ENCODE measurements around the gene SLC18A2. TPM values are rescaled to one million over a fixed set of nuclear protein-coding genes. Genes with fewer than 3 reads are reported as not detected.

The SLC18A2 gene
- polyA plus RNA-seq (2011; rRNA removed) (not detected in 2 replicates), polyA minus RNA-seq (2011; rRNA and poly(A)+ RNA removed) (not detected in 2 replicates)

DNA sequence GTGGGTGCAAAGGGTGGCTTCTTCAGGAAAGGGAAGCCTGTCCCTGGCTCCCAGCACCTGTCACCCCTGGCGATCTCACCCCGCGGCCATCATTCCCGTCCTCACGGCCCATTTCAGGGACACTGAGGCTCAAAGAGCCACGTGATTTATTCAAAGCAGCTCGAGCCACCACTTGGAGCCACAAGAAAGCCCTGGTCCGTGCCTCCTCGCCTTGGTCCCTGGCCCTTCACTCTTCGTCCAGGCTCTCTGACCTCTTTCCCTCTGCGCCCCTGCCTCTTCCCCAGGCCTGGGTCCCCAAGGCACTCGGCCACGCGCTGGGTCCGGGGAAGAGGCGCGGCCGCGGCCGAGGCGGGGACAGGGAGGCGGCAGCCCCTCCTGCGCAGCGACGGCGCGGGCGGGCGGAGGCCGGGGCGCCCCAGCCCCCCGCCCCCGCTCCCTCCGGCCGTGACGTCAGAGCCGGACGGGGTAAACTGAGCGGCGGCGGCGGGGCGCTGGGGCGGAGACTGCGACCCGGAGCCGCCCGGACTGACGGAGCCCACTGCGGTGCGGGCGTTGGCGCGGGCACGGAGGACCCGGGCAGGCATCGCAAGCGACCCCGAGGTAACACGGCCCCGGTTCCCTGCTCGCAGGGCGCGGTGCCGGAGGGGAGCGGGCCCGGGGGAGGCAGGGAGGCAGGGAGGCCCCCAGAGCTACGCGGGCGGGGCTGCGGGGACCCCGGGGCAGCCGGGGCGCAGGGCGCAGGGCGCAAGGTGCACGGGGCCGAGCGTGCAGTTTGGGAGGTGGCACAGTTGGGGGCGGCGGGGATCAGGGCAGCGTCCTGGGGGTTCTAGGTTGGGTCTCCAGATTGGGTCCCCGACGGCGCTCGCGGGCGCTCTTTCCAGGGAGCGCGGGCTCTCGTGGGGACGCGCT, at the start of gene SLC18A2:
Gene SLC18A2, plus strand, starts transcription at position 494 of the 909 bp plus-strand sequence. CDS start 580 bp downstream, outside the sequence.
- no peaks in the 10 kb centered on the region for H3K36me3 ChIP-seq (ENCODE audit: control insufficient read depth, insufficient read depth, low read length)
- H3K4me3 ChIP-seq (ENCODE audit: low read depth, low read length): no peak within 1 kb of the TSS
- POLR2A ChIA-PET: no interaction called here
- peaks cover 8% of the 10 kb centered on the region for H3K27me3 ChIP-seq (ENCODE audit: control insufficient read depth, insufficient read depth, low read length)
- DNase-seq (ENCODE audit: low read depth): no peak
- CTCF ChIA-PET: interaction anchor here (1.6 to 2.3 kb wide), 2 partner anchors 24 to 80 kb away, joined by 4 to 11 read pairs; no protein-coding TSS in a partner anchor
- TF ChIP-seq, protein P1, sequence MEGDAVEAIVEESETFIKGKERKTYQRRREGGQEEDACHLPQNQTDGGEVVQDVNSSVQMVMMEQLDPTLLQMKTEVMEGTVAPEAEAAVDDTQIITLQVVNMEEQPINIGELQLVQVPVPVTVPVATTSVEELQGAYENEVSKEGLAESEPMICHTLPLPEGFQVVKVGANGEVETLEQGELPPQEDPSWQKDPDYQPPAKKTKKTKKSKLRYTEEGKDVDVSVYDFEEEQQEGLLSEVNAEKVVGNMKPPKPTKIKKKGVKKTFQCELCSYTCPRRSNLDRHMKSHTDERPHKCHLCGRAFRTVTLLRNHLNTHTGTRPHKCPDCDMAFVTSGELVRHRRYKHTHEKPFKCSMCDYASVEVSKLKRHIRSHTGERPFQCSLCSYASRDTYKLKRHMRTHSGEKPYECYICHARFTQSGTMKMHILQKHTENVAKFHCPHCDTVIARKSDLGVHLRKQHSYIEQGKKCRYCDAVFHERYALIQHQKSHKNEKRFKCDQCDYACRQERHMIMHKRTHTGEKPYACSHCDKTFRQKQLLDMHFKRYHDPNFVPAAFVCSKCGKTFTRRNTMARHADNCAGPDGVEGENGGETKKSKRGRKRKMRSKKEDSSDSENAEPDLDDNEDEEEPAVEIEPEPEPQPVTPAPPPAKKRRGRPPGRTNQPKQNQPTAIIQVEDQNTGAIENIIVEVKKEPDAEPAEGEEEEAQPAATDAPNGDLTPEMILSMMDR (IDR thresholded peaks at IDR 0.05; ENCODE audit: insufficient read depth, low read depth, low read length): no peak

DNA sequence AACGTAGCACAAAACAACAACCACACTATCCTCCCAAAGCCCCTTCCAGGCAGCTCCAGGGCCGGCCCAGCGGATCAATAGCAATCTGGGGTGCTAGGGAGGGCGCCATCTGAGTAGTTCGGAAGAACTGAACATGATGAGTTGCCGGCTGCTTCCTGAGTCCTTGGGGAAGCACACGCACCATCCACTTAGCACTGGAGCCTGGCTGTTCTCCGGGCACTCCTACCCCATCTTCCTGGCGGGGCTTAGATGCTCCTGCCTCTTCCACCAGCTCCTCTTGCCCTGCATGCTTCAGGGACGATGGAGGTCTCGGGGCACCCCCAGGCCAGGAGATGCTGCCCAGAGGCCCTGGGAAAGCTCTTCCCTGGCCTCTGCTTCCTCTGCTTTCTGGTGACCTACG, 43.7 kb upstream of the SLC18A2 start, which contains the start of gene KCNK18:
Gene KCNK18, plus strand, starts transcription at position 301 of the 400 bp plus-strand sequence. Its CDS starts 0 bp downstream, at position 301.
- ChIA-PET CTCF (interaction anchor here (0.5 to 1.6 kb wide), 4 partner anchors 17 to 400 kb away, joined by 3 to 5 read pairs (median 4); no protein-coding TSS in a partner anchor), POLR2A (no interaction called here)
- TF ChIP-seq, protein P1 (IDR thresholded peaks at IDR 0.05; ENCODE audit: insufficient read depth, low read depth, low read length): no peak
- H3K27me3 ChIP-seq (ENCODE audit: control insufficient read depth, insufficient read depth, low read length): no peaks in the 10 kb centered on the region
- no peak for DNase-seq (ENCODE audit: low read depth)
- no peaks in the 10 kb centered on the region for H3K36me3 ChIP-seq (ENCODE audit: control insufficient read depth, insufficient read depth, low read length)
- no peak within 1 kb of the TSS for H3K4me3 ChIP-seq (ENCODE audit: low read depth, low read length)

- POLR2A ChIA-PET: no interaction called here
- Histone ChIP-seq H3K36me3 (ENCODE audit: control insufficient read depth, insufficient read depth, low read length) (no peaks in the 10 kb centered on the region), H3K27me3 (ENCODE audit: control insufficient read depth, insufficient read depth, low read length) (no peaks in the 10 kb centered on the region), H3K4me3 (ENCODE audit: low read depth, low read length) (no peak overlapping the region)
- CTCF ChIA-PET: interaction anchor here (1.2 to 1.6 kb wide), 2 partner anchors 30 to 401 kb away, joined by 4 to 5 read pairs; no protein-coding TSS in a partner anchor
- TF ChIP-seq, protein P1 (IDR thresholded peaks at IDR 0.05; ENCODE audit: insufficient read depth, low read depth, low read length): no peak
- DNase-seq (ENCODE audit: low read depth): no peak
Measured at GRCh38 chr10:117198088-117198487, 42.8 kb upstream of the SLC18A2 start.

DNA sequence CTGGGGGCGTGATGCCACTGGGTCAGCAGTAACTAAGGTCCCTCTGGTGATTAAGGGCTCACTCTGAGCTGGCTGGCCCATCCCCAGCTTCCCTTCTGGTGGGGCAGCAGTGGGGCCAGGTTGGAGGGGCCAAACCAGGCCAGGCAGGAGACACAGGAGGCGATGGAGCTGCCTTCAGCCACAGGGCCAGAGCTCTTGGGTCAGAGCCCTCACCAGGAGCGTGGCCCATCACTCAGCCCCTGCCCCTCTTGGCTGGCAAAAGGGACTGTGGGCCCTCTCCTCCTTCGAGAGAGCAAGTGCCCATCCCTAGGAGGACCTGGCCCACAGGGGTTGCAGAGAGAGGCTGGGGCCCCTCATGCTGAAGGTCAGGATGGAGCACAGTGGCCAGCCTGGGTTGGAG, 39.1 kb upstream of the SLC18A2 start:
- Histone ChIP-seq H3K36me3 (ENCODE audit: control insufficient read depth, insufficient read depth, low read length) (no peaks in the 10 kb centered on the region), H3K4me3 (ENCODE audit: low read depth, low read length) (no peak overlapping the region), H3K27me3 (ENCODE audit: control insufficient read depth, insufficient read depth, low read length) (no peaks in the 10 kb centered on the region)
- POLR2A ChIA-PET: no interaction called here
- CTCF ChIA-PET: interaction anchor here (0.8 to 1.0 kb wide), 2 partner anchors 25 to 27 kb away, joined by 3 read pairs; no protein-coding TSS in a partner anchor
- TF ChIP-seq, protein P1 (IDR thresholded peaks at IDR 0.05; ENCODE audit: insufficient read depth, low read depth, low read length): no peak
- DNase-seq (ENCODE audit: low read depth): no peak

DNA sequence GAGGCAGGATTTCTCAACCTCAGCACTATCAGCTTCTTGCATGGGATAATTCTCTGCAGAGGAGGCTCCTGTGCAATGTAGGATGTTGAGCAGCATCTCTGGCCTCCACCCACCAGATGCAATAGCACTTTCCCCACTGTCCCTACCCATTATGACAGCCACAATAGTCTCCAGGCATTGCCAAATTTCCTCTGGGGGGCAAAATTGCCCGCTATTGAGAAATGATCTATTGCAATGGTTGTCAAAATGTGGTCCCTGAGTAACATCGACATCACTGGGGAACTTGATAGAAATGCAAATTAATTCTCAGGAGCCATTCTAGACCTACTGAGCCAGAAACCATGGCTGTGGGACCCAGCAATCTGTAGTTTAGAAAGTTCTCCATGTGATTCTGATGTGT, 36.6 kb upstream of the SLC18A2 start:
- CTCF ChIA-PET: interaction anchor here (1.4 to 1.7 kb wide), 2 partner anchors 12 to 14 kb away, joined by 3 to 8 read pairs; no protein-coding TSS in a partner anchor
- POLR2A ChIA-PET: no interaction called here
- no peaks in the 10 kb centered on the region; the same call in 1 of the 2 replicates for H3K27me3 ChIP-seq (ENCODE audit: control insufficient read depth, insufficient read depth, low read length)
- H3K4me3 ChIP-seq (ENCODE audit: low read depth, low read length): no peak overlapping the region
- TF ChIP-seq, protein P1 (IDR thresholded peaks at IDR 0.05; ENCODE audit: insufficient read depth, low read depth, low read length): no peak
- no peaks in the 10 kb centered on the region for H3K36me3 ChIP-seq (ENCODE audit: control insufficient read depth, insufficient read depth, low read length)
- no peak for DNase-seq (ENCODE audit: low read depth)
